GM19324 (cell line): ENCODE results near the gene CHST11.
"Not testable (repeated sequence)": the region's sequence is repeated elsewhere in the genome, so short reads cannot be mapped to it uniquely, and the experiment has no call there.

Experiments
- ATAC-seq: cut with Tn5 transposase; IDR thresholded peaks from one replicate; pipeline ENCODE4 v1.9.1; 2021; ENCODE audit warnings: mild to moderate bottlenecking, moderate library complexity; ENCODE audit not compliant: unreplicated experiment, low FRiP score

Gene CHST11

GRCh38 chr12:104779134-104779533 lies 322.4 kb downstream of the CHST11 start:
- ATAC-seq = no peak

GRCh38 chr12:104782296-104782695 lies 325.5 kb downstream of the CHST11 start:
- ATAC-seq = no peak

- ATAC-seq = no peak
Observed at GRCh38 chr12:104784592-104784991, 327.8 kb downstream of the CHST11 start.

- no peak for ATAC-seq
Observed at GRCh38 chr12:104785886-104786285, 329.1 kb downstream of the CHST11 start.

DNA sequence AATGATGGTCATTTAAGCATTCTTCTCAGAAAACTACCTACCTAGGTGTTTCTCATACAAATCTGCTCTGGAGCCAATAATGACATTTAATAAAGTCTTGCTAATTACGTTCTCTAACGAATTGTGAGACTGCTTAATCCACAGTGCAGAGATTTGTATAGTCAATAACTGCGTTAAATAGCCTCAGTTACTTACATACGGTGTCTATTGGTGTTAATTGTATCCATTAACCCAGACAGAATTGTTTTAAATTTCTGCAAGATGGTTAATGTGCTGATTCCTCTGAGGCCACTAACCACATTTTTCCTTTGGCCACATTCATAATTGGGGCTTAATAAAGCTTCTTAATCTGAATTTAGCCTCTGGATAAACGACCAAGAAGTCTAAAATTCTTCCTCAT lies 329.6 kb downstream of the CHST11 start:
- no peak for ATAC-seq

GRCh38 chr12:104788840-104789271 lies 332.1 kb downstream of the CHST11 start:
- no peak for ATAC-seq

GRCh38 chr12:104790296-104791125 lies 333.8 kb downstream of the CHST11 start:
- ATAC-seq = no peak

GRCh38 chr12:104792570-104792969 lies 335.8 kb downstream of the CHST11 start:
- ATAC-seq = no peak

DNA sequence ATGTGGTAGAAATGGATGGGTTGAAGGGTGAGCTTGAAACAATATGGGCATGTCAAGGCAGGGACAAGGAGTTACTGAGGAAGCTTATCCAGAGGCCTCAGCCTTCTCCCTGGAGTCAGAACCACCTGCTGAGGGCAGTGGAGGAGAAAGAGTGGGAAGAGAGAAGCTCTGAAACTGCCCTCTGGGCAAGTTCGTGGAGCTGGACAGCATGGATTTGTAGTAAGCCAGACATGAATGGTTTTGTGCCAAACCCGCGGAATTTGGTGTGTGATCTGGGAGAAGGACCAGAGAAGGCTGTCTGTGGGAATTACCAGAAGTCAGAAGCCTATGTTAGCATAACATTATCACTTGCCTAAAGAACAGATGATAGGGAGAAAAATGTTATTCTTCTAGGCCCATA lies 336.5 kb downstream of the CHST11 start:
- ATAC-seq = no peak

DNA sequence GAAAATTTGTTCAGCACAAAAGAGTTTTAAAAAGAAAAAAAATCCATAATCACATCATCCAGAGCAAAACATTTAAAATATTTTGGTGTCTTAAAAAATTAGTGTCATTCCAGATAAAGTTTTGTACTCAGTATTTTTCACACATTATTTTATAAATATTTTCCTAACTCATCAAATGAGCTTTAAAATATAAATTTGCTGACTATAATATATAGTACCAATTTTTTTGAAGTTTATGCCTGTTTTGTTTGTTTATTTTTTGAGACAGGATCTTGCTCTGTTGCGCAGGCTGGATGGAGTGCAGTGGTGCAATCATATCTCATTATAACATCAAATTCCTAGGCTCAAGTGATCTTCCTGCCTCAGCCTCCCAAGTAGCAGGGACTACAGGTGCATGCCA lies 337.2 kb downstream of the CHST11 start:
- no peak for ATAC-seq

- no peak for ATAC-seq
Observed at GRCh38 chr12:104796475-104796862, 339.7 kb downstream of the CHST11 start.

DNA sequence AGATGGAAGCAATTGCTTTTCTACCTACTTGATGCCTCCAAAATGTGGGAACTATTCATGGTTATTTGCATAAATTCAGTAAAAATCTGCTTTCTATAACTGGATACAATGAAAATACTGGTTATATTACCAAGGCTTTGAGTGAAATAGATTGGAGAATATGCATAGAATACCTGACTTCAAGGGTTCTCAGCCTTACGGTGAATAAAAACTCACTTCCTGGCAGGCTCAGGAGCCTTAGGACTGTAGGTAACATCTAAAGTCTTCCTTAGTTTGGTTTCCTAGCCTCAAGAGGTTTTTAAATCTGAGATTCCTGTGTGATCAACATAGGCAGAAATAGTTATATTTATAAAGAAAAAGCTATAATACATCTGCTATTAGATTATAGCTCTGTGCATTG lies 342.7 kb downstream of the CHST11 start:
- ATAC-seq = no peak

- no peak for ATAC-seq
Observed at GRCh38 chr12:104801005-104801404, 344.3 kb downstream of the CHST11 start.

GRCh38 chr12:104801427-104801826 lies 344.7 kb downstream of the CHST11 start:
- no peak for ATAC-seq

DNA sequence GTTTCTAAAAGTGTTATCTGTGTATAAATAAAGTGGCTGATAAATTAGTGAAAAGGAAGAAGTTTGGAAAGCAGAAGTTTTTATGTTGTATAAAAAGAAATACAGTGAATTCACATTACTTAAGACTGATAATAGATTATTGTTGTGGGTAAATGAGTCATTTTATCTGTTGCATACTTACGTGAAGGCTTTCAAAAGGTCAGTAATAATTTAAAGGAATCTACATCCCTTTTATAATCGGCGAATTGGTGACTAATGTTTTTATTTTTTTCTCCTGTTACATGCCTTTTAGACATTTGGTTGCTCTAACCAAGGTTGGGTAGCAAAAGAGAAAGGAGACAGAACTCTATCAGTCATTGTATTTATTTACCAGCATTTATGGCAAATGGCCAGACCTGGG lies 345.5 kb downstream of the CHST11 start:
- ATAC-seq = no peak

GRCh38 chr12:104805186-104805585 lies 348.4 kb downstream of the CHST11 start:
- ATAC-seq = no peak

DNA sequence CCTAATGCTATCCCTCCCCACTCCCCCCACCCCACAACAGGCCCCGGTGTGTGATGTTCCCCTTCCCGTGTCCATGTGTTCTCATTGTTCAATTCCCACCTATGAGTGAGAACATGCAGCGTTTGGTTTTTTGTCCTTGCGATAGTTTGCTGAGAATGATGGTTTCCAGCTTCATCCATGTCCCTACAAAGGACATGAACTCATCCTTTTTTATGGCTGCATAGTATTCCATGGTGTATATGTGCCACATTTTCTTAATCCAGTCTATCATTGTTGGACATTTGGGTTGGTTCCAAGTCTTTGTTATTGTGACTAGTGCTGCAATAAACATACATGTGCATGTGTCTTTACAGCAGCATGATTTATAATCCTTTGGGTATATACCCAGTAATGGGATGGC lies 349.4 kb downstream of the CHST11 start:
- not testable (repeated sequence) for ATAC-seq

DNA sequence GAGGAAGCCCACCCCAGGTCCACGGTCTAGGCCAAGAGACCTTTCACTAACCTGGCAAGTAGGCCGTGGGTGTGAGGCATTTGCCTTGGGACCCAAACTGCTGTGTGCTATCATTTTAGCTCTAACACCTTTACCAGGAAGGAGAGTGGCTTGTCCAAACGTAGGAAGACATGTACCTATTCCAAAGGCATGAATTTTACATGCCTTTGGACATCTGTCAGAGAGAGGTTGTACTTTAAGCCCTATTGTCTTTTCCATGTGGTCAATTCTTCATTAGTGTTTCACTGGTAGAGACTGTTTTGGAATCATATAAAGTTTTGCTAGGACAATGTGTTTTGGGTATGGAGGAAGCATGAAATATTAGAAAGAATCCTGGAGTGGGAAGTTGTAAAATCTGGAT lies 352.5 kb downstream of the CHST11 start:
- no peak for ATAC-seq

- no peak for ATAC-seq
Observed at GRCh38 chr12:104809706-104810385, 353.1 kb downstream of the CHST11 start.
